ENCODE data around the gene MPIG6B.

DNA sequence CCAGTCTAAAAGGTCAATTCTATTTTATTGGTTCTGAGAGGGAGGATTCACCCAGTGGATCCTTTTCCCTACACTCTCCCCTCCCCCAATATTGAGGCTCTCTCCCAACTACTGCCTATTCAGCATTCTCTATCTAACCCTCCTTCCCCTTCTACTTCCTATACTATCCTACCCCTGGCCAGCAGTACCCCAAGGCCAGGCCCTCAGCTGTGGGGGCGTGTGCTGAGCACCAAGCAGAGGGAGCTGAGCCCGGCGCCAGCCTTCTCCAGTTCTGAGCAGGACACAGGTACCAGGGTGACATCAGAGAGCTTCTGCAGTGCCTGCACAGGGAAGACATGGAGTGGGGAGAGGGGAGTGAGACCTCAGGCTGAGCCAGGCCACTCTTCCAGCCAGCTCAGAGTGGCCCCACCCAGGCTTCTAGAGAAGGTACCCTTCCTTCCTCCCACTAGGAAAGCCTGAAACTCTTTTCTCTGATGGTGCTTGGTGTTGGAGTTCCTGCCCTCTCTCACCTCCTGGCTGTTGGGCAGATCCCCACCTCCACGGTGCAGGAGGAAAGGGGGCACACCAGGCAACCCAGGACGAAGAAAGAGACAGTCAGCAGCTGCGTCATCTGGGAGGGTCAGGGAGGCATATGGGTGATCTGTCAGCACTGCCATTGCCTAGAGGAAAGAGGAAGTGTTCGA lies 4.0 kb downstream of the MPIG6B start:
- TF ChIP-seq, protein P1, sequence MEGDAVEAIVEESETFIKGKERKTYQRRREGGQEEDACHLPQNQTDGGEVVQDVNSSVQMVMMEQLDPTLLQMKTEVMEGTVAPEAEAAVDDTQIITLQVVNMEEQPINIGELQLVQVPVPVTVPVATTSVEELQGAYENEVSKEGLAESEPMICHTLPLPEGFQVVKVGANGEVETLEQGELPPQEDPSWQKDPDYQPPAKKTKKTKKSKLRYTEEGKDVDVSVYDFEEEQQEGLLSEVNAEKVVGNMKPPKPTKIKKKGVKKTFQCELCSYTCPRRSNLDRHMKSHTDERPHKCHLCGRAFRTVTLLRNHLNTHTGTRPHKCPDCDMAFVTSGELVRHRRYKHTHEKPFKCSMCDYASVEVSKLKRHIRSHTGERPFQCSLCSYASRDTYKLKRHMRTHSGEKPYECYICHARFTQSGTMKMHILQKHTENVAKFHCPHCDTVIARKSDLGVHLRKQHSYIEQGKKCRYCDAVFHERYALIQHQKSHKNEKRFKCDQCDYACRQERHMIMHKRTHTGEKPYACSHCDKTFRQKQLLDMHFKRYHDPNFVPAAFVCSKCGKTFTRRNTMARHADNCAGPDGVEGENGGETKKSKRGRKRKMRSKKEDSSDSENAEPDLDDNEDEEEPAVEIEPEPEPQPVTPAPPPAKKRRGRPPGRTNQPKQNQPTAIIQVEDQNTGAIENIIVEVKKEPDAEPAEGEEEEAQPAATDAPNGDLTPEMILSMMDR (IDR thresholded peaks at IDR 0.05): no peak
- TF ChIP-seq EZH2 (IDR thresholded peaks at IDR 0.05): no peak
- no peak for TF ChIP-seq EZH2phosphoT487 (IDR thresholded peaks at IDR 0.05)

Measured in neural progenitor cell (in vitro differentiated cells).